ENCODE data around the gene MAP3K12. TPM values are rescaled to one million over a fixed set of nuclear protein-coding genes. Genes with fewer than 3 reads are reported as not detected.

The MAP3K12 gene
- total RNA-seq, 2 donors from 2014 or later: 3.2 to 3.8 TPM

DNA sequence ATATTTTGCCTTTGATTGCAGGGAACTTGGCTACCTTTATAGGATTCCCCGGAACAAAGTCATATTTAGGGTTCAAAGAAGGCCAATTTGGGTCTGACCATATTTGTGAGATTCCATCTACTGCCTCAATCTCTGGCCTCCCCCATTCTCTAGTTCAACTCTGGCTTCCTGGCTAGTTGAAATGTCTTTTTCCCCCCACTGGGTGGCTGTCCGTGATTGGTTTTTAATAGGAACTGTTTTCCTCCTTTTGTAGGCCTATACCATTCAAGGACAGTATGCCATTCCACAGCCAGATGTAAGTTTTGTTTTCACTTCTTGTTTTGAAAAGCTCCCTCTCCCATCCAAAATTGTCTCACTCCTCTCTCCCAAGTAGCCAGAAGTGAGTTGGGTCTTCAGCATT, 33.6 kb downstream of the MAP3K12 start:
- Histone ChIP-seq H3K36me3 (peaks cover 73% of the 10 kb centered on the region), H3K9ac (ENCODE audit: low read depth in 2 of 2, low read length in 2 of 2) (no peak overlapping the region), H3K9me3 (no peaks in the 10 kb centered on the region), H3K27ac (no peak overlapping the region), H3K27me3 (no peaks in the 10 kb centered on the region), H3K4me1 (peaks cover 4% of the 10 kb centered on the region), H3K4me3 (no peak overlapping the region)
- no peak for DNase-seq
- intact Hi-C loops (cut with DNase I): no loop called here
- TF ChIP-seq, protein P1, sequence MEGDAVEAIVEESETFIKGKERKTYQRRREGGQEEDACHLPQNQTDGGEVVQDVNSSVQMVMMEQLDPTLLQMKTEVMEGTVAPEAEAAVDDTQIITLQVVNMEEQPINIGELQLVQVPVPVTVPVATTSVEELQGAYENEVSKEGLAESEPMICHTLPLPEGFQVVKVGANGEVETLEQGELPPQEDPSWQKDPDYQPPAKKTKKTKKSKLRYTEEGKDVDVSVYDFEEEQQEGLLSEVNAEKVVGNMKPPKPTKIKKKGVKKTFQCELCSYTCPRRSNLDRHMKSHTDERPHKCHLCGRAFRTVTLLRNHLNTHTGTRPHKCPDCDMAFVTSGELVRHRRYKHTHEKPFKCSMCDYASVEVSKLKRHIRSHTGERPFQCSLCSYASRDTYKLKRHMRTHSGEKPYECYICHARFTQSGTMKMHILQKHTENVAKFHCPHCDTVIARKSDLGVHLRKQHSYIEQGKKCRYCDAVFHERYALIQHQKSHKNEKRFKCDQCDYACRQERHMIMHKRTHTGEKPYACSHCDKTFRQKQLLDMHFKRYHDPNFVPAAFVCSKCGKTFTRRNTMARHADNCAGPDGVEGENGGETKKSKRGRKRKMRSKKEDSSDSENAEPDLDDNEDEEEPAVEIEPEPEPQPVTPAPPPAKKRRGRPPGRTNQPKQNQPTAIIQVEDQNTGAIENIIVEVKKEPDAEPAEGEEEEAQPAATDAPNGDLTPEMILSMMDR (IDR thresholded peaks at IDR 0.05): no peak

DNA sequence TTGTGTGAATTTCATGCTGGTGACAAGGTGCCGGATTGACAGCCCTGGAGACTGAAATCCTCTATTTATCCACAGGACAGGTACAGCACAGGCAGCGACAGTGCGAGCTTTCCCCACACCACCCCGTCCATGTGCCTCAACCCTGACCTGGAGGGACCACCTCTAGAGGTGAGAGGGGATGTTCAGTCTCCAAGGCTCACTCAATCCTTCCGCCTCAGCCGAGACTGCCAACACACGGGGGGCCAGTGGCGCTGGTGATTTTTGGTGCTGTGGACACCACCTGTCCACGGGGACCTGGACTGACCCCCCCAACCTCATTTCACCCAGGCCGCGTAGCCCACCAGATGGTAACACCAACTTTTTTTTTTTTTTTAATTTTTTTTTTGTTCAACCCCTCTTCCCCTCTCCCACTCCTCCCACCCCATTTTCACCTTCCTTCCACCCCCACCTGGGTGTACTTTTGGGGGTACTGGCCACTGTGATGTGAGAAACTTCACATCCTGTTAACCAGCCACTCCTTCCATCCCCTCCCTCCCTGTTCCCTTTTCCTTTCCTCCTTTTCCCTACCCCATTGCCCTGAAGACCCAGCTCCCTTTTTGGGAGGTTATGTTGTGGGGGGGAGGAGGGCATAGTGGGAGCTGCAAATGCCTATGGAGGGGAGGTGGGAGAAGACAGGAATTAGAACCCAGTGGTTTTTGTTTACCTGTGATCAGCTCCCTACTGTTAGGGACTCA, 34.4 kb downstream of the MAP3K12 start:
- TF ChIP-seq, protein P1 (IDR thresholded peaks at IDR 0.05): no peak
- Histone ChIP-seq H3K36me3 (peaks cover 78% of the 10 kb centered on the region), H3K27ac (no peak overlapping the region), H3K4me1 (peaks cover 4% of the 10 kb centered on the region), H3K9ac (ENCODE audit: low read depth in 2 of 2, low read length in 2 of 2) (no peak overlapping the region), H3K4me3 (no peak overlapping the region), H3K27me3 (no peaks in the 10 kb centered on the region), H3K9me3 (no peaks in the 10 kb centered on the region)
- DNase-seq: no peak
- intact Hi-C loops (cut with DNase I): no loop called here

DNA sequence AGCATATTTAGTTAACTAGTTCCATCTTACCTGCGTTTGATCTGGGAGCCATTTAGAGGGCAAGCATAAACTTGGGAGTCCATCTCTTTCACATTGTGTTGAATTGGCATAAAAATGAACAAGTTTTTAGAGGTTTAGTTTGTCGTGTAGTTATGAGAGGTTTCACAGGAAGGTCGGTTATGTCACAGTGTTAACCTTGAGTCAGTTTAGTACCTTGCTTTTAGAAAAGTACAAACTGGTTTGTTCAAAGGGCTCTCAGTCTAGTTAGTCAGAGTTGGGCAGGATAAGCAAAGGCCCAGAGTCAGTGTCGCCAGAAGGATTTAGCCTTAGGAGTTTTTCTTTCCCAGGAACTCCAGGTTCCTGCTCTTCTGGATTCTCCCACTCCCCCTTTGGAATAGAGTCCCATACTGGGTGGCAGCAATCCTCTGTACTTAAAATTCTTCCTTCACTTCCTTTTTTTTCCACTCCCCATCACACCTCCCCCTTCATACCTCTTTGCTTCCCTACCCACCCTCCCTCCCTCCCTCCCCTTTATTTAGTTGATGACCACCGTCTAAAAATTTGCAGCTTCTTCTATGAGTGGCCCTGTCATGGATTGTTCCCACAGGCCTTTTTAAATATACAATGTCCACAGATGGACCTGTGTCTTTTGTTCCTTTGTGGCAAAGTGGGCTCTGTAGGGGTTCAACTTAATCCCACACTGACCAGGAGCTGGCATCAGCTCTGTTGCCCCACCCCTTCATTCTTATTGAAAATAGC, 35.3 kb downstream of the MAP3K12 start:
- H3K4me1 ChIP-seq: peaks cover 4% of the 10 kb centered on the region
- intact Hi-C loops (cut with DNase I): no loop called here
- no peak overlapping the region for H3K27ac ChIP-seq
- peaks cover 82% of the 10 kb centered on the region for H3K36me3 ChIP-seq
- H3K4me3 ChIP-seq: no peak overlapping the region
- no peak for DNase-seq
- no peaks in the 10 kb centered on the region for H3K27me3 ChIP-seq
- no peaks in the 10 kb centered on the region for H3K9me3 ChIP-seq
- H3K9ac ChIP-seq (ENCODE audit: low read depth in 2 of 2, low read length in 2 of 2): no peak overlapping the region
- TF ChIP-seq, protein P1 (IDR thresholded peaks at IDR 0.05): no peak

DNA sequence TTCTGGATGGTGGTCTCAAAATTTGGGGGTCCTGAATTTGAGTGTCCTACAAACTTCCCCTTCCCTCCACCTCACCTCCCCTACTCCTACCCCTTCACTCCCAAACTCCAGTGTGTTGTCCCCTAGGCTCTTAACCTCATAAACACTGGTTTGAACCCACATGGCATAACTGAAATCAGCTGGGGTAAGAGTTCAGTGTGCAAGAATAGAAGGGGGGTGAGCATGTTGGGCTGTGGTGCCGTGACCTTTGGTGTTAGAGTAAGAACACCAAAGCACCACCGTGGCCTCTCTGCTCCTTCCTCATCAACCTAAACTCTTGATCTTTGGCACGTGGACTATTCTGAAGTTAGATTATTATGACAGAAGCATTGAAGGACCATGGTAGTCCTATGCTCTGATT, 36.3 kb downstream of the MAP3K12 start:
- H3K36me3 ChIP-seq: peaks cover 84% of the 10 kb centered on the region
- no peak overlapping the region for H3K9ac ChIP-seq (ENCODE audit: low read depth in 2 of 2, low read length in 2 of 2)
- H3K4me3 ChIP-seq: no peak overlapping the region
- TF ChIP-seq, protein P1 (IDR thresholded peaks at IDR 0.05): no peak
- no peaks in the 10 kb centered on the region for H3K27me3 ChIP-seq
- peaks cover 4% of the 10 kb centered on the region for H3K4me1 ChIP-seq
- intact Hi-C loops (cut with DNase I): no loop called here
- H3K9me3 ChIP-seq: no peaks in the 10 kb centered on the region
- no peak overlapping the region for H3K27ac ChIP-seq
- no peak for DNase-seq

DNA sequence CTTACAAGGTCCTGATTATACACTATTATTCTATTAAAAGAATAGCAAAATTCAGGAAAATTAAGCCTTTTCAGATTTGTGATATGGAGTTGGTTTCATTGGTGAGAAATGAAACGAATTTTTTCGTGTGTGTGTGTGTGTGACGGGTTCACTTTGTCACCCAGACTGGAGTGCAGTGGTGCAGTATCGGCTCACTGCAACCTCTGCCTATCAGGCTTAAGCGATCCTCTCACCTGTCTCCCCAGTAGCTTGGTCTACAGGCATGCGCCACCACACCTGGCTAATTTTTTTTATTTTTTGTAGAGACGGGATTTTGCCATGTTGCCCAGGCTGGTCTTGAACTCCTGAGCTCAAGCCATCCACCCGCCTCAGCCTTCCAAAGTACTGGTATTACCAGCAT, 37.7 kb downstream of the MAP3K12 start:
- TF ChIP-seq, protein P1 (IDR thresholded peaks at IDR 0.05): no peak
- H3K9me3 ChIP-seq: no peaks in the 10 kb centered on the region
- no peak for DNase-seq
- no peaks in the 10 kb centered on the region for H3K27me3 ChIP-seq
- peaks cover 85% of the 10 kb centered on the region for H3K36me3 ChIP-seq
- intact Hi-C loops (cut with DNase I): no loop called here
- H3K4me3 ChIP-seq: no peak overlapping the region
- H3K27ac ChIP-seq: no peak overlapping the region
- H3K9ac ChIP-seq (ENCODE audit: low read depth in 2 of 2, low read length in 2 of 2): no peak overlapping the region
- H3K4me1 ChIP-seq: peaks cover 4% of the 10 kb centered on the region

Measured in colonic mucosa (tissue), 4 donors.